GM12878 (cell line): ENCODE measurements around the gene SESN3. TPM values are rescaled to one million over a fixed set of nuclear protein-coding genes. Genes with fewer than 3 reads are reported as not detected.

Experiments
- BHLHE40 ChIP-seq, 2 experiments: fragments of 450-650 bp in 1 of 2; IDR thresholded peaks; 2 replicates each; pipeline ENCODE4 v1.6.1; 2011 to 2017; ENCODE audit warnings: low read depth in 2 of 2, borderline replicate concordance in 1 of 2, improper control_type of control experiment in 1 of 2, low read length in 1 of 2, mild to moderate bottlenecking in 1 of 2
- BRCA1 ChIP-seq: IDR thresholded peaks from 2 replicates; pipeline ENCODE4 v1.6.1; 2011; ENCODE audit warnings: low read depth, low read length, improper control_type of control experiment
- DPF2 ChIP-seq: fragments of 450-650 bp; IDR thresholded peaks from 2 replicates; pipeline ENCODE4 v1.6.1; 2017; ENCODE audit warnings: mild to moderate bottlenecking
- EED ChIP-seq: sonication (generic); IDR thresholded peaks from 2 replicates; pipeline ENCODE4 v1.6.1; 2016; ENCODE audit warnings: antibody characterized with exemption, low read depth
- EZH2 ChIP-seq: IDR thresholded peaks from 2 replicates; pipeline ENCODE4 v1.6.1; 2012; ENCODE audit warnings: low read depth, mild to moderate bottlenecking, control low read depth, inconsistent platforms, low read length, borderline replicate concordance; ENCODE audit not compliant: control insufficient read depth
- FOXM1 ChIP-seq: IDR thresholded peaks from 2 replicates; pipeline ENCODE4 v1.6.1; 2012; ENCODE audit warnings: low read depth, mild to moderate bottlenecking, inconsistent platforms, low read length, moderate library complexity
- GATAD2B ChIP-seq: fragments of 450-650 bp; conservative IDR thresholded peaks from 2 replicates; pipeline ENCODE4 v1.6.1; 2017; ENCODE audit warnings: low read depth, mild to moderate bottlenecking, moderate library complexity
- PML ChIP-seq: IDR thresholded peaks from 2 replicates; pipeline ENCODE4 v1.6.1; 2012; ENCODE audit warnings: low read length, inconsistent platforms
- POLR2A ChIP-seq: IDR thresholded peaks from 2 replicates; pipeline ENCODE4 v1.6.1; 2011; ENCODE audit warnings: low read depth, mild to moderate bottlenecking, low read length
- POU2F2 ChIP-seq: IDR thresholded peaks from 3 replicates; pipeline ENCODE4 v1.6.1; 2011; ENCODE audit warnings: low read depth, mild to moderate bottlenecking, low read length, borderline replicate concordance
- SMARCA5 ChIP-seq: fragments of 450-650 bp; IDR thresholded peaks from 2 replicates; pipeline ENCODE4 v1.6.1; 2017; ENCODE audit warnings: mild to moderate bottlenecking
- TARDBP ChIP-seq: IDR thresholded peaks from 2 replicates; pipeline ENCODE4 v1.6.1; 2016; ENCODE audit warnings: borderline replicate concordance
- TCF3 ChIP-seq: IDR thresholded peaks from 2 replicates; pipeline ENCODE4 v1.6.1; 2012; ENCODE audit warnings: low read depth, mild to moderate bottlenecking, low read length, borderline replicate concordance; ENCODE audit not compliant: insufficient read depth
- polyA plus RNA-seq, 11 experiments: library from polyadenylated mRNA; depleted of rRNA in 4 of 11; unstranded in 6 of 11; stranded (reverse) in 5 of 11; fragments of >200 nt; fragmentation: Nextera tagmentation in 4 of 11; fragmentation: Illumina TruSeq in 1 of 11; extraction: Ambion mirVana in 4 of 11; extraction: Trizol in 1 of 11; gene quantifications; 1 replicate in 1 of 11; 2 replicates in 10 of 11; pipeline versions ENCODE4 v1.2.1 to v1.2.3, GENCODE V29; 2011 to 2016; ENCODE audit warnings: inconsistent platforms in 2 of 11, missing spikeins in 2 of 11, low read depth in 1 of 11
- total RNA-seq, 4 experiments: library from RNA; depleted of rRNA in 3 of 4; stranded (reverse); fragments of >200 nt in 3 of 4; fragmentation: Illumina TruSeq in 1 of 4; extraction: Trizol in 1 of 4; gene quantifications; 2 replicates each; pipeline versions ENCODE4 v1.2.1 to v1.2.3, GENCODE V29; 2013 to 2021
- TF ChIP-seq, protein P1 (sequence below): IDR thresholded peaks from 2 replicates; pipeline ENCODE4 v1.6.1; 2011; ENCODE audit warnings: borderline replicate concordance, low read depth, mild to moderate bottlenecking, moderate library complexity, low read length; ENCODE audit not compliant: insufficient read depth, poor library complexity, severe bottlenecking
- TF ChIP-seq, protein P2 (sequence below): fragments of 450-650 bp; IDR thresholded peaks from 2 replicates; pipeline ENCODE4 v1.6.1; 2018; ENCODE audit warnings: borderline replicate concordance, mild to moderate bottlenecking; ENCODE audit not compliant: partially characterized antibody
- TF ChIP-seq, protein P3 (sequence below): fragments of 150-350 bp; IDR thresholded peaks from 2 replicates; pipeline ENCODE4 v1.6.1; 2016; ENCODE audit warnings: low read depth, low read length
- TF ChIP-seq, protein P4 (sequence below): fragments of 450-650 bp; IDR thresholded peaks from 2 replicates; pipeline ENCODE4 v1.6.1; 2017; ENCODE audit warnings: mild to moderate bottlenecking, low read depth, inconsistent platforms; ENCODE audit not compliant: poor library complexity, severe bottlenecking
- TF ChIP-seq, protein P5 (sequence below): IDR thresholded peaks from 2 replicates; pipeline ENCODE4 v1.6.1; 2011; ENCODE audit warnings: borderline replicate concordance, low read depth, mild to moderate bottlenecking, moderate library complexity, mixed read lengths, low read length; ENCODE audit not compliant: insufficient read depth; ENCODE audit errors: extremely low read length

SESN3 gene
- total and polyA plus RNA-seq, 10 of the 15 experiments (the other 5 are each of a cell fraction or from before 2014, with no cell fraction given), result 0.64 to 6.7 (median 3.0) TPM

DNA sequence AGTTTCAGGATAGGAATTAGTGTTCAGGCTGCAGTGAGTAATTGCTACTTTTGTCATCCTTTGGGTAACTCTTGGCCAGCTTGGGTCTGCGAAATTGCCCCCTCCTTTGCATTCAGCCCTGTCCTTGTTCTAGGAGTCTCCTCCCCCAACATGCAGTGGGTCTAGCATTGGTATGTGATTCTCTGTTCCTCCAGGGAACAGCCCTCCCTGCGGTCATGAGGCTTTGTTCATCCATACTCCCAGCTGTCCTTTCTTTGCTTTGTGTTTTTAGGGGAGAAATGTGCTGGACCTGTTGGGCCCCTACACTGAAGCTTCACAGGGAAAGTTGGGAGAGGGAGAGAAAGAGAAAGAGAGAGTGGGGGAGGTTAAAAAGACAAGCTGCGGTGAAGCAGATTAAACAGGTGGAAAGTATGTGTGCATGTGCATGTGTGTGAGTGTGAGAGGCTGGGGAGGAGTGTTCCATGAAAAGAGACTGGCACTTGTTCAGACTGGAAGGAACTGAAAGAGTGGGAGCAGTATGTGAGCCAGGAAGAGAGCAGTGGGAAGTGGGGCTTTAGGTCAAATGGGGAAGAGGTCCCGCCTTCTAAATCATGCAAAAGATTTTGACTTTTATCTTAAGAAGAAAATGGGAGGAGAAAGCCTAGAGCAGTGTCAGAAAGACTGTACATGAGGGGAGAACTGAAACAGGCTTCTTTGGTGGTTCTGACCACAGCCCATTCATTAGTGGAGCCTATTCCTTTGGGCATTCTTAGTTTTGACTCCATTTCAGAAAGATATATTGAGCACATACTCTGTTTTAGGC, 17.9 kb upstream of the SESN3 start (continued):
- TF ChIP-seq, protein P1, sequence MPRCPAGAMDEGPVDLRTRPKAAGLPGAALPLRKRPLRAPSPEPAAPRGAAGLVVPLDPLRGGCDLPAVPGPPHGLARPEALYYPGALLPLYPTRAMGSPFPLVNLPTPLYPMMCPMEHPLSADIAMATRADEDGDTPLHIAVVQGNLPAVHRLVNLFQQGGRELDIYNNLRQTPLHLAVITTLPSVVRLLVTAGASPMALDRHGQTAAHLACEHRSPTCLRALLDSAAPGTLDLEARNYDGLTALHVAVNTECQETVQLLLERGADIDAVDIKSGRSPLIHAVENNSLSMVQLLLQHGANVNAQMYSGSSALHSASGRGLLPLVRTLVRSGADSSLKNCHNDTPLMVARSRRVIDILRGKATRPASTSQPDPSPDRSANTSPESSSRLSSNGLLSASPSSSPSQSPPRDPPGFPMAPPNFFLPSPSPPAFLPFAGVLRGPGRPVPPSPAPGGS, result peak; percentile 57
- TF ChIP-seq TARDBP, result peak; percentile 38; the same call in 1 of the 2 replicates
- TF ChIP-seq, protein P2, sequence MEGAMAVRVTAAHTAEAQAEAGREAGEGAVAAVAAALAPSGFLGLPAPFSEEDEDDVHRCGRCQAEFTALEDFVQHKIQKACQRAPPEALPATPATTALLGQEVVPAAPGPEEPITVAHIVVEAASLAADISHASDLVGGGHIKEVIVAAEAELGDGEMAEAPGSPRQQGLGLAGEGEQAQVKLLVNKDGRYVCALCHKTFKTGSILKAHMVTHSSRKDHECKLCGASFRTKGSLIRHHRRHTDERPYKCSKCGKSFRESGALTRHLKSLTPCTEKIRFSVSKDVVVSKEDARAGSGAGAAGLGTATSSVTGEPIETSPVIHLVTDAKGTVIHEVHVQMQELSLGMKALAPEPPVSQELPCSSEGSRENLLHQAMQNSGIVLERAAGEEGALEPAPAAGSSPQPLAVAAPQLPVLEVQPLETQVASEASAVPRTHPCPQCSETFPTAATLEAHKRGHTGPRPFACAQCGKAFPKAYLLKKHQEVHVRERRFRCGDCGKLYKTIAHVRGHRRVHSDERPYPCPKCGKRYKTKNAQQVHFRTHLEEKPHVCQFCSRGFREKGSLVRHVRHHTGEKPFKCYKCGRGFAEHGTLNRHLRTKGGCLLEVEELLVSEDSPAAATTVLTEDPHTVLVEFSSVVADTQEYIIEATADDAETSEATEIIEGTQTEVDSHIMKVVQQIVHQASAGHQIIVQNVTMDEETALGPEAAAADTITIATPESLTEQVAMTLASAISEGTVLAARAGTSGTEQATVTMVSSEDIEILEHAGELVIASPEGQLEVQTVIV, result no peak
- TF ChIP-seq EED, result peak; percentile 97
- peak; percentile 92 for TF ChIP-seq DPF2
- TF ChIP-seq BHLHE40 (IDR thresholded peaks at IDR 0.05; ENCODE audit: borderline replicate concordance in 1 of 2, low read depth in 2 of 2, low read length in 1 of 2), result peak; percentile 5 to 71; a peak in 2 of 4 replicates
- TF ChIP-seq GATAD2B, result no peak; the same call in 1 of the 2 replicates
- peak; percentile 73; the same call in 1 of the 2 replicates for TF ChIP-seq FOXM1
- TF ChIP-seq TCF3, result no peak
- peak; percentile 80 for TF ChIP-seq PML
- TF ChIP-seq EZH2, result 0 out of 2 replicates have a peak, but pooled peaks have one; percentile 14
- no peak for TF ChIP-seq POLR2A
- no peak for TF ChIP-seq BRCA1
- TF ChIP-seq, protein P3, sequence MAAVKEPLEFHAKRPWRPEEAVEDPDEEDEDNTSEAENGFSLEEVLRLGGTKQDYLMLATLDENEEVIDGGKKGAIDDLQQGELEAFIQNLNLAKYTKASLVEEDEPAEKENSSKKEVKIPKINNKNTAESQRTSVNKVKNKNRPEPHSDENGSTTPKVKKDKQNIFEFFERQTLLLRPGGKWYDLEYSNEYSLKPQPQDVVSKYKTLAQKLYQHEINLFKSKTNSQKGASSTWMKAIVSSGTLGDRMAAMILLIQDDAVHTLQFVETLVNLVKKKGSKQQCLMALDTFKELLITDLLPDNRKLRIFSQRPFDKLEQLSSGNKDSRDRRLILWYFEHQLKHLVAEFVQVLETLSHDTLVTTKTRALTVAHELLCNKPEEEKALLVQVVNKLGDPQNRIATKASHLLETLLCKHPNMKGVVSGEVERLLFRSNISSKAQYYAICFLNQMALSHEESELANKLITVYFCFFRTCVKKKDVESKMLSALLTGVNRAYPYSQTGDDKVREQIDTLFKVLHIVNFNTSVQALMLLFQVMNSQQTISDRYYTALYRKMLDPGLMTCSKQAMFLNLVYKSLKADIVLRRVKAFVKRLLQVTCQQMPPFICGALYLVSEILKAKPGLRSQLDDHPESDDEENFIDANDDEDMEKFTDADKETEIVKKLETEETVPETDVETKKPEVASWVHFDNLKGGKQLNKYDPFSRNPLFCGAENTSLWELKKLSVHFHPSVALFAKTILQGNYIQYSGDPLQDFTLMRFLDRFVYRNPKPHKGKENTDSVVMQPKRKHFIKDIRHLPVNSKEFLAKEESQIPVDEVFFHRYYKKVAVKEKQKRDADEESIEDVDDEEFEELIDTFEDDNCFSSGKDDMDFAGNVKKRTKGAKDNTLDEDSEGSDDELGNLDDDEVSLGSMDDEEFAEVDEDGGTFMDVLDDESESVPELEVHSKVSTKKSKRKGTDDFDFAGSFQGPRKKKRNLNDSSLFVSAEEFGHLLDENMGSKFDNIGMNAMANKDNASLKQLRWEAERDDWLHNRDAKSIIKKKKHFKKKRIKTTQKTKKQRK, result no peak
- TF ChIP-seq SMARCA5, result peak; percentile 62; the same call in 1 of the 2 replicates
- TF ChIP-seq POU2F2, result peak; percentile 62; the same call in 1 of the 3 replicates
- TF ChIP-seq, protein P4, sequence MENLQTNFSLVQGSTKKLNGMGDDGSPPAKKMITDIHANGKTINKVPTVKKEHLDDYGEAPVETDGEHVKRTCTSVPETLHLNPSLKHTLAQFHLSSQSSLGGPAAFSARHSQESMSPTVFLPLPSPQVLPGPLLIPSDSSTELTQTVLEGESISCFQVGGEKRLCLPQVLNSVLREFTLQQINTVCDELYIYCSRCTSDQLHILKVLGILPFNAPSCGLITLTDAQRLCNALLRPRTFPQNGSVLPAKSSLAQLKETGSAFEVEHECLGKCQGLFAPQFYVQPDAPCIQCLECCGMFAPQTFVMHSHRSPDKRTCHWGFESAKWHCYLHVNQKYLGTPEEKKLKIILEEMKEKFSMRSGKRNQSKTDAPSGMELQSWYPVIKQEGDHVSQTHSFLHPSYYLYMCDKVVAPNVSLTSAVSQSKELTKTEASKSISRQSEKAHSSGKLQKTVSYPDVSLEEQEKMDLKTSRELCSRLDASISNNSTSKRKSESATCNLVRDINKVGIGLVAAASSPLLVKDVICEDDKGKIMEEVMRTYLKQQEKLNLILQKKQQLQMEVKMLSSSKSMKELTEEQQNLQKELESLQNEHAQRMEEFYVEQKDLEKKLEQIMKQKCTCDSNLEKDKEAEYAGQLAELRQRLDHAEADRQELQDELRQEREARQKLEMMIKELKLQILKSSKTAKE, result peak; percentile 71
- TF ChIP-seq, protein P5, sequence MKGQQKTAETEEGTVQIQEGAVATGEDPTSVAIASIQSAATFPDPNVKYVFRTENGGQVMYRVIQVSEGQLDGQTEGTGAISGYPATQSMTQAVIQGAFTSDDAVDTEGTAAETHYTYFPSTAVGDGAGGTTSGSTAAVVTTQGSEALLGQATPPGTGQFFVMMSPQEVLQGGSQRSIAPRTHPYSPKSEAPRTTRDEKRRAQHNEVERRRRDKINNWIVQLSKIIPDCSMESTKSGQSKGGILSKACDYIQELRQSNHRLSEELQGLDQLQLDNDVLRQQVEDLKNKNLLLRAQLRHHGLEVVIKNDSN, result no peak
